Stomach (tissue), 9 donors: Measurements from ENCODE around the gene SGMS1. TPM values are rescaled to one million over a fixed set of nuclear protein-coding genes. Genes with fewer than 3 reads are reported as not detected.
A peak's percentile ranks its signal among the peaks of the same experiment; 100 is the strongest.

Experiments used
- DNase-seq, 2 donors: peaks; one replicate each; pipeline versions ENCODE4 v3.0.0 to v3.0.0-alpha.2; 2013 to 2019
- H3K27ac ChIP-seq, 5 donors: fragments of 200-600 bp in 4 of 5; sonication (generic) in 4 of 5; one replicate each; pipeline ENCODE4 v1.5.1; 2013 to 2019; ENCODE audit warnings: mild to moderate bottlenecking in 1 of 5, moderate library complexity in 1 of 5
- H3K27me3 ChIP-seq, 3 donors: fragments of 200-600 bp; sonication (generic); one replicate each; pipeline ENCODE4 v1.5.1; 2017 to 2019; ENCODE audit warnings: mixed run types in 1 of 3
- H3K36me3 ChIP-seq, 4 donors: fragments of 200-600 bp; sonication (generic); 1 replicate in 3 of 4; 2 replicates in 1 of 4; pipeline ENCODE4 v1.5.1; 2016 to 2019
- H3K4me1 ChIP-seq, 4 donors: fragments of 200-600 bp; sonication (generic); one replicate each; pipeline ENCODE4 v1.5.1; 2016 to 2019
- H3K4me3 ChIP-seq, 4 donors: fragments of 200-600 bp; sonication (generic) in 3 of 4; one replicate each; pipeline ENCODE4 v1.5.1; 2016 to 2019; ENCODE audit warnings: mild to moderate bottlenecking in 1 of 4
- H3K9me3 ChIP-seq, 4 donors: fragments of 200-600 bp; sonication (generic); one replicate each; pipeline ENCODE4 v1.5.1; 2016 to 2019
- CTCF ChIP-seq, 7 experiments: fragments of 450-650 bp in 4 of 7; fragments of 200-600 bp in 3 of 7; sonication (generic) in 3 of 7; IDR thresholded peaks; one replicate each; pipeline ENCODE4 v1.5.1; 2016 to 2019; ENCODE audit warnings: antibody characterized with exemption in 7 of 7, control low read depth in 2 of 7, mild to moderate bottlenecking in 1 of 7
- EP300 ChIP-seq: sonication (generic); formaldehyde crosslinking; IDR thresholded peaks from one replicate; pipeline ENCODE4 v1.6.1; 2017; ENCODE audit warnings: antibody characterized with exemption
- POLR2A ChIP-seq, 4 donors: fragments of 450-650 bp; IDR thresholded peaks; one replicate each; pipeline ENCODE4 v1.6.1; 2016; ENCODE audit warnings: antibody characterized with exemption in 4 of 4, control low read depth in 2 of 4, mild to moderate bottlenecking in 1 of 4, moderate library complexity in 1 of 4
- POLR2AphosphoS5 ChIP-seq, 3 donors: sonication (generic); formaldehyde crosslinking; IDR thresholded peaks; one replicate each; pipeline ENCODE4 v1.6.1; 2016; ENCODE audit warnings: antibody characterized with exemption in 3 of 3
- WGBS, 5 donors: extraction: QIAGEN DNeasy Blood & Tissue Kit in 3 of 5; methylation state at CpG; one replicate each; pipeline versions ENCODE4 v1.1.5 to v1.1.7; 2013 to 2018; 5-methylcytosine and 5-hydroxymethylcytosine counted together
- intact Hi-C: fragments of 100-400 bp; cut with DNase I; formaldehyde crosslinking; loops from one replicate; pipeline ENCODE4 v1.15.1; 2023; ENCODE audit warnings: low total_unique reads
- polyA plus RNA-seq, 3 donors: library from polyadenylated mRNA; stranded (reverse); fragments of 200-250 nt; gene quantifications; one replicate each; pipeline ENCODE4 v1.2.3, GENCODE V29; 2013
- total RNA-seq, 5 donors: library from RNA; depleted of rRNA; stranded (reverse); fragments of >200 nt; gene quantifications; one replicate each; pipeline versions ENCODE4 v1.1.0 to v1.2.3, GENCODE V29; 2014 to 2016
- donor health status: healthy with polysubstance abuse.
- donor health status: Bipolar disorder and iron deficiency.
- donor health status: healthy.

Gene SGMS1
- total and polyA plus RNA-seq, 8 donors, result 6.2 to 229 (median 49.6) TPM

GRCh38 chr10:50615658-50616057 is 8.1 kb downstream of the SGMS1 start:
- Histone ChIP-seq H3K27ac (no peak overlapping the region), H3K27me3 (no peaks in the 10 kb centered on the region), H3K4me3 (no peak overlapping the region), H3K4me1 (peaks cover 17 to 70% (median 43%) of the 10 kb centered on the region in 4 donors), H3K36me3 (no peaks in the 10 kb centered on the region), H3K9me3 (no peaks in the 10 kb centered on the region)
- DNase-seq, result no peak
- TF ChIP-seq CTCF (IDR thresholded peaks at IDR 0.05), result no peak
- intact Hi-C loops, result loop anchor here (10.0 kb wide), 1 partner anchor 61 kb away; no protein-coding TSS in a partner anchor
- WGBS, 5 donors, result 82 to 94% (median 89%) methylated on average over 2 of the region's 2 CpGs

GRCh38 chr10:50614444-50615137 is 9.2 kb downstream of the SGMS1 start:
- H3K9me3 ChIP-seq, result no peaks in the 10 kb centered on the region
- no peak overlapping the region for H3K4me3 ChIP-seq
- H3K36me3 ChIP-seq, result no peaks in the 10 kb centered on the region
- intact Hi-C loops, result loop anchor here (10.0 kb wide), 1 partner anchor 60 kb away; no protein-coding TSS in a partner anchor
- peaks cover 22 to 70% (median 40%) of the 10 kb centered on the region in 4 donors for H3K4me1 ChIP-seq
- H3K27ac ChIP-seq, result no peak overlapping the region
- no peaks in the 10 kb centered on the region for H3K27me3 ChIP-seq
- peak; percentile 46 to 52 for DNase-seq
- TF ChIP-seq POLR2AphosphoS5 (IDR thresholded peaks at IDR 0.05) (no peak), CTCF (IDR thresholded peaks at IDR 0.05) (peak in 4 of 7 experiments; percentile 10 to 45 (median 29))
- 49 to 69% (median 67%) methylated on average over 4 to 7 of the region's 7 CpGs for WGBS, 5 donors

GRCh38 chr10:50613726-50614443 is 9.9 kb downstream of the SGMS1 start:
- Histone ChIP-seq H3K4me3 (no peak overlapping the region), H3K27ac (no peak overlapping the region), H3K9me3 (no peaks in the 10 kb centered on the region), H3K27me3 (no peaks in the 10 kb centered on the region), H3K4me1 (peaks cover 22 to 64% (median 34%) of the 10 kb centered on the region in 4 donors), H3K36me3 (no peaks in the 10 kb centered on the region)
- TF ChIP-seq EP300 (no peak), CTCF (IDR thresholded peaks at IDR 0.05) (no peak), POLR2A (IDR thresholded peaks at IDR 0.05) (no peak), POLR2AphosphoS5 (IDR thresholded peaks at IDR 0.05) (no peak)
- 62 to 70% (median 66%) methylated on average over 4 of the region's 4 CpGs for WGBS, 5 donors
- intact Hi-C loops, result loop anchor here (10.0 kb wide), 1 partner anchor 59 kb away; no protein-coding TSS in a partner anchor
- no peak for DNase-seq

GRCh38 chr10:50613150-50613549 is 10.6 kb downstream of the SGMS1 start:
- intact Hi-C loops, result loop anchor here (10.0 kb wide), 1 partner anchor 58 kb away; no protein-coding TSS in a partner anchor
- Histone ChIP-seq H3K4me3 (no peak overlapping the region), H3K36me3 (no peaks in the 10 kb centered on the region), H3K27me3 (no peaks in the 10 kb centered on the region), H3K4me1 (peaks cover 22 to 64% (median 37%) of the 10 kb centered on the region in 4 donors), H3K27ac (peak overlapping the region in 1 of 5 donors; percentile 39), H3K9me3 (no peaks in the 10 kb centered on the region)
- WGBS, 5 donors, result 58 to 66% (median 63%) methylated on average over 2 of the region's 2 CpGs
- no peak for TF ChIP-seq EP300
- TF ChIP-seq POLR2AphosphoS5 (IDR thresholded peaks at IDR 0.05), result no peak
- no peak for TF ChIP-seq POLR2A (IDR thresholded peaks at IDR 0.05)
- no peak for TF ChIP-seq CTCF (IDR thresholded peaks at IDR 0.05)
- no peak for DNase-seq
